Measurements from ENCODE around the gene RASA1. TPM values are rescaled to one million over a fixed set of nuclear protein-coding genes. Genes with fewer than 3 reads are reported as not detected.

Gene RASA1
- total and polyA plus RNA-seq, 9 donors, result 19.6 to 33.9 (median 30.2) TPM

- no peaks in the 10 kb centered on the region for H3K27me3 ChIP-seq
- H3K36me3 ChIP-seq, result no peaks in the 10 kb centered on the region
- H3K27ac ChIP-seq, result no peak overlapping the region
- no peaks in the 10 kb centered on the region for H3K9me3 ChIP-seq
- no peak overlapping the region for H3K4me3 ChIP-seq
- WGBS, 3 donors, result 97 to 99% (median 98%) methylated on average over 12 to 16 of the region's 16 CpGs
- TF ChIP-seq EP300 (IDR thresholded peaks at IDR 0.05), result no peak
- TF ChIP-seq CTCF (IDR thresholded peaks at IDR 0.05), result no peak
- no peak for TF ChIP-seq POLR2A (IDR thresholded peaks at IDR 0.05)
- DNase-seq, result no peak
- no peaks in the 10 kb centered on the region for H3K4me1 ChIP-seq (ENCODE audit: insufficient read depth)
- intact Hi-C loops (cut with DNase I), result no loop called here
Measured at GRCh38 chr5:87252283-87252605, 15.4 kb upstream of the RASA1 start.

- Histone ChIP-seq H3K36me3 (no peaks in the 10 kb centered on the region), H3K27me3 (no peaks in the 10 kb centered on the region), H3K27ac (no peak overlapping the region), H3K4me1 (ENCODE audit: insufficient read depth) (no peaks in the 10 kb centered on the region), H3K4me3 (no peak overlapping the region), H3K9me3 (no peaks in the 10 kb centered on the region)
- WGBS, 3 donors, result 76 to 83% (median 81%) methylated on average over 2 of the region's 2 CpGs
- TF ChIP-seq CTCF (IDR thresholded peaks at IDR 0.05), result no peak
- no peak for TF ChIP-seq POLR2A (IDR thresholded peaks at IDR 0.05)
- TF ChIP-seq EP300 (IDR thresholded peaks at IDR 0.05), result no peak
- intact Hi-C loops (cut with DNase I), result no loop called here
- no peak for DNase-seq
Measured at GRCh38 chr5:87254035-87254434, 13.6 kb upstream of the RASA1 start.

- Histone ChIP-seq H3K27me3 (no peaks in the 10 kb centered on the region), H3K36me3 (no peaks in the 10 kb centered on the region), H3K9me3 (no peaks in the 10 kb centered on the region), H3K4me3 (no peak overlapping the region), H3K27ac (no peak overlapping the region), H3K4me1 (ENCODE audit: insufficient read depth) (no peaks in the 10 kb centered on the region)
- intact Hi-C loops (cut with DNase I), result no loop called here
- no peak for TF ChIP-seq CTCF (IDR thresholded peaks at IDR 0.05)
- no peak for TF ChIP-seq POLR2A (IDR thresholded peaks at IDR 0.05)
- no peak for TF ChIP-seq EP300 (IDR thresholded peaks at IDR 0.05)
- 62 to 84% (median 66%) methylated on average over 1 of the region's 1 CpG for WGBS, 3 donors
- no peak for DNase-seq
Measured at GRCh38 chr5:87258507-87258906, 9.2 kb upstream of the RASA1 start.

GRCh38 chr5:87260604-87261192 lies 7.0 kb upstream of the RASA1 start:
- intact Hi-C loops (cut with DNase I), result loop anchor here in 1 of 4 donors (10.0 kb wide), 1 partner anchor 154 kb away; the partner anchor contains the start of gene CCNH

More at GRCh38 chr5:87260604-87261192, 7.0 kb upstream of the RASA1 start:
- Histone ChIP-seq H3K9me3 (no peaks in the 10 kb centered on the region), H3K36me3 (no peaks in the 10 kb centered on the region), H3K27me3 (no peaks in the 10 kb centered on the region), H3K4me1 (ENCODE audit: insufficient read depth) (no peaks in the 10 kb centered on the region), H3K4me3 (no peak overlapping the region), H3K27ac (no peak overlapping the region)
- DNase-seq, result no peak
- WGBS, 3 donors, result 74 to 80% (median 77%) methylated on average over 4 of the region's 4 CpGs
- TF ChIP-seq EP300 (IDR thresholded peaks at IDR 0.05) (no peak), POLR2A (IDR thresholded peaks at IDR 0.05) (no peak), CTCF (IDR thresholded peaks at IDR 0.05) (no peak)

Data from ovary (tissue), 9 donors.